HK-2 (cell line): ENCODE measurements around the gene ABCB7.
"Not testable (repeated sequence)": the region's sequence is repeated elsewhere in the genome, so short reads cannot be mapped to it uniquely, and the experiment has no call there.

Experiments
- DNase-seq: peaks from one replicate; pipeline ENCODE4 v3.0.0-alpha.2; 2018; ENCODE audit not compliant: unreplicated experiment

ABCB7 gene

GRCh38 chrX:75096331-75096730 lies 59.8 kb downstream of the ABCB7 start:
- DNase-seq: no peak

- DNase-seq: no peak
These were observed 69.3 kb downstream of the ABCB7 start for GRCh38 chrX:75086731-75087195.

GRCh38 chrX:75084757-75085156 lies 71.3 kb downstream of the ABCB7 start:
- no peak for DNase-seq

- DNase-seq: no peak
These were observed 79.7 kb downstream of the ABCB7 start for GRCh38 chrX:75076429-75076828.

- DNase-seq: no peak
These were observed 81.6 kb downstream of the ABCB7 start for GRCh38 chrX:75074475-75074874.

GRCh38 chrX:75071334-75071733 lies 84.7 kb downstream of the ABCB7 start:
- no peak for DNase-seq

GRCh38 chrX:75067931-75068330 lies 88.2 kb downstream of the ABCB7 start:
- DNase-seq: no peak

- no peak for DNase-seq
These were observed 94.4 kb downstream of the ABCB7 start for GRCh38 chrX:75061701-75062100.

GRCh38 chrX:75051047-75051446 lies 105.0 kb downstream of the ABCB7 start:
- DNase-seq: no peak

GRCh38 chrX:75045369-75045768 lies 110.7 kb downstream of the ABCB7 start:
- DNase-seq: no peak

GRCh38 chrX:75044142-75044541 lies 111.9 kb downstream of the ABCB7 start:
- DNase-seq: not testable (repeated sequence)

GRCh38 chrX:75038925-75039324 lies 117.2 kb downstream of the ABCB7 start:
- DNase-seq: no peak
